Aorta (tissue), 5 donors: ENCODE measurements around the gene FER. TPM values are rescaled to one million over a fixed set of nuclear protein-coding genes. Genes with fewer than 3 reads are reported as not detected.

Source experiments
- ATAC-seq: fragments of 200-7000 bp; cut with Tn5 transposase; one replicate; pipeline ENCODE4 v1.9.1; 2022; ENCODE audit warnings: moderate library complexity; ENCODE audit not compliant: low FRiP score
- DNase-seq, 2 donors: peaks; one replicate each; pipeline ENCODE4 v3.0.0-alpha.2; 2020
- H3K27ac ChIP-seq, 2 donors: one replicate each; pipeline ENCODE4 v1.5.1; 2013; ENCODE audit warnings: low read length in 2 of 2, mild to moderate bottlenecking in 2 of 2, moderate library complexity in 2 of 2, control low read depth in 1 of 2, inconsistent platforms in 1 of 2, low read depth in 1 of 2
- H3K27me3 ChIP-seq, 2 donors: one replicate each; pipeline ENCODE4 v1.6.1; 2013; ENCODE audit warnings: control low read depth in 1 of 2, low read length in 1 of 2, mild to moderate bottlenecking in 1 of 2, moderate library complexity in 1 of 2; ENCODE audit not compliant: insufficient read depth in 2 of 2, control insufficient read depth in 1 of 2
- H3K36me3 ChIP-seq, 2 donors: one replicate each; pipeline ENCODE4 v1.6.1; 2013; ENCODE audit warnings: control low read depth in 1 of 2, low read length in 1 of 2, mild to moderate bottlenecking in 1 of 2; ENCODE audit not compliant: insufficient read depth in 2 of 2, control insufficient read depth in 1 of 2
- H3K4me1 ChIP-seq, 2 donors: one replicate each; pipeline ENCODE4 v1.6.1; 2013; ENCODE audit warnings: low read length in 2 of 2, control low read depth in 1 of 2, mild to moderate bottlenecking in 1 of 2, moderate library complexity in 1 of 2; ENCODE audit not compliant: insufficient read depth in 2 of 2, control insufficient read depth in 1 of 2
- H3K4me3 ChIP-seq, 2 donors: one replicate each; pipeline ENCODE4 v1.5.1; 2013; ENCODE audit warnings: low read length in 2 of 2, control low read depth in 1 of 2, mild to moderate bottlenecking in 1 of 2
- H3K9me3 ChIP-seq: one replicate; pipeline ENCODE4 v1.6.1; 2013; ENCODE audit warnings: mild to moderate bottlenecking, low read length; ENCODE audit not compliant: control insufficient read depth
- WGBS, 2 donors: extraction: QIAGEN DNeasy Blood & Tissue Kit; methylation state at CpG; one replicate each; pipeline ENCODE4 v1.1.7; 2013; 5-methylcytosine and 5-hydroxymethylcytosine counted together
- intact Hi-C, 2 donors: fragments of 100-400 bp; cut with DNase I; formaldehyde crosslinking; loops; one replicate each; pipeline versions ENCODE4 v1.14.2 to v1.15.0; 2022
- polyA plus RNA-seq, 2 donors: library from polyadenylated mRNA; stranded (reverse); fragments of 200-250 nt; gene quantifications; one replicate each; pipeline ENCODE4 v1.2.3, GENCODE V29; 2013
- total RNA-seq, 2 donors: library from RNA; stranded (reverse); fragmentation: NEBNext Ultra II Directional; extraction: Animal tissue kit (Norgen Biotek cat#: 25700); gene quantifications; one replicate each; pipeline ENCODE4 v1.2.1, GENCODE V29; 2021
- donor health status: healthy with polysubstance abuse.
- donor health status: Bipolar disorder and iron deficiency.
- donor health status: DM: no; HTN: no; CAD: no.
- donor health status: DM: no; HTN: no; CAD: no.
- donor health status: DM: yes; HTN: yes; CAD: no.

FER gene
- total and polyA plus RNA-seq, 4 donors, result 5.1 to 54.6 (median 27.8) TPM

GRCh38 chr5:108739376-108739775 is 8.3 kb upstream of the FER start:
- intact Hi-C loops, result no loop called here
- 82% methylated on average over 4 of the region's 4 CpGs for WGBS, 2 donors

GRCh38 chr5:108739906-108740305 is 7.8 kb upstream of the FER start:
- WGBS, 2 donors, result 61 to 66% methylated on average over 5 of the region's 5 CpGs
- Histone ChIP-seq H3K4me3 (no peak overlapping the region), H3K27ac (no peak overlapping the region), H3K27me3 (no peaks in the 10 kb centered on the region), H3K9me3 (no peaks in the 10 kb centered on the region), H3K4me1 (no peaks in the 10 kb centered on the region), H3K36me3 (no peaks in the 10 kb centered on the region)
- ATAC-seq (no peak), DNase-seq (no peak)
- intact Hi-C loops, result no loop called here

More at GRCh38 chr5:108739376-108739775, 8.3 kb upstream of the FER start:
- H3K27ac ChIP-seq, result no peak overlapping the region
- H3K27me3 ChIP-seq, result no peaks in the 10 kb centered on the region
- H3K4me3 ChIP-seq, result no peak overlapping the region
- no peaks in the 10 kb centered on the region for H3K4me1 ChIP-seq
- H3K36me3 ChIP-seq, result no peaks in the 10 kb centered on the region
- no peak for DNase-seq
- ATAC-seq, result no peak
- H3K9me3 ChIP-seq, result no peaks in the 10 kb centered on the region

GRCh38 chr5:108743319-108743718 is 4.4 kb upstream of the FER start:
- Histone ChIP-seq H3K9me3 (no peaks in the 10 kb centered on the region), H3K4me1 (no peaks in the 10 kb centered on the region), H3K27ac (no peak overlapping the region), H3K36me3 (no peaks in the 10 kb centered on the region), H3K27me3 (no peaks in the 10 kb centered on the region), H3K4me3 (no peak overlapping the region)
- 50 to 55% methylated on average over 1 of the region's 1 CpG for WGBS, 2 donors
- intact Hi-C loops, result no loop called here
- ATAC-seq (no peak), DNase-seq (no peak)

- intact Hi-C loops, result no loop called here
Observed at GRCh38 chr5:108743846-108744245, 3.9 kb upstream of the FER start.

GRCh38 chr5:108747111-108747773 is 455 bp upstream of the FER start:
- WGBS, 2 donors, result 60 to 61% methylated on average over 10 of the region's 10 CpGs
- H3K27me3 ChIP-seq, result no peaks in the 10 kb centered on the region
- H3K36me3 ChIP-seq, result no peaks in the 10 kb centered on the region
- H3K4me1 ChIP-seq, result no peaks in the 10 kb centered on the region
- no peaks in the 10 kb centered on the region for H3K9me3 ChIP-seq
- peak overlapping the region; percentile 85 to 97 for H3K27ac ChIP-seq
- H3K4me3 ChIP-seq, result peak overlapping the region; percentile 46 to 87
- DNase-seq (no peak), ATAC-seq (no peak)
- intact Hi-C loops, result loop anchor here in 1 of 2 donors (5.0 kb wide), 1 partner anchor 65 kb away; no protein-coding TSS in a partner anchor

More at GRCh38 chr5:108743846-108744245, 3.9 kb upstream of the FER start:
- no peaks in the 10 kb centered on the region for H3K9me3 ChIP-seq
- DNase-seq (no peak), ATAC-seq (no peak)
- H3K27ac ChIP-seq, result no peak overlapping the region
- no peak overlapping the region for H3K4me3 ChIP-seq
- WGBS, 2 donors, result 31 to 32% methylated on average over 3 of the region's 3 CpGs
- H3K27me3 ChIP-seq, result no peaks in the 10 kb centered on the region
- no peaks in the 10 kb centered on the region for H3K36me3 ChIP-seq
- H3K4me1 ChIP-seq, result no peaks in the 10 kb centered on the region

GRCh38 chr5:108748401-108749127 is 867 bp downstream of the FER start:
- intact Hi-C loops, result loop anchor here (1.0 to 5.0 kb wide), 3 partner anchors 20 to 662 kb away; no protein-coding TSS in a partner anchor
- H3K4me1 ChIP-seq, result no peaks in the 10 kb centered on the region

GRCh38 chr5:108749128-108749861 is 1.6 kb downstream of the FER start:
- Histone ChIP-seq H3K4me1 (no peaks in the 10 kb centered on the region), H3K27ac (no peak overlapping the region), H3K36me3 (no peaks in the 10 kb centered on the region), H3K9me3 (no peaks in the 10 kb centered on the region), H3K27me3 (no peaks in the 10 kb centered on the region), H3K4me3 (peak overlapping the region; percentile 23 to 90)
- intact Hi-C loops, result loop anchor here in 1 of 2 donors (2.0 to 5.0 kb wide), 2 partner anchors 67 to 662 kb away; no protein-coding TSS in a partner anchor
- WGBS, 2 donors, result 1% methylated on average over 28 to 40 of the region's 40 CpGs
- ATAC-seq (peak; percentile 74), DNase-seq (no peak)

More at GRCh38 chr5:108748401-108749127, 867 bp downstream of the FER start:
- ATAC-seq (peak; percentile 99), DNase-seq (peak; percentile 99 to 100)
- Histone ChIP-seq H3K4me3 (peak overlapping the region; percentile 46 to 90), H3K27ac (peak overlapping the region; percentile 85 to 97), H3K36me3 (no peaks in the 10 kb centered on the region), H3K9me3 (no peaks in the 10 kb centered on the region), H3K27me3 (no peaks in the 10 kb centered on the region)
- WGBS, 2 donors, result 1% methylated on average over 58 to 69 of the region's 69 CpGs

- Histone ChIP-seq H3K36me3 (no peaks in the 10 kb centered on the region), H3K4me3 (no peak overlapping the region), H3K9me3 (no peaks in the 10 kb centered on the region), H3K27ac (no peak overlapping the region), H3K27me3 (no peaks in the 10 kb centered on the region), H3K4me1 (no peaks in the 10 kb centered on the region)
- intact Hi-C loops, result no loop called here
- ATAC-seq, result no peak
- no peak for DNase-seq
- WGBS, 2 donors, result 82 to 85% methylated on average over 3 of the region's 3 CpGs
Observed at GRCh38 chr5:108753331-108753730, 5.6 kb downstream of the FER start.
